Nephron (organoid): Measurements from ENCODE around the gene PLA2G1B.
A peak's percentile ranks its signal among the peaks of the same experiment; 100 is the strongest.

ENCODE experiments used
- H3K27ac Mint-ChIP-seq, 3 experiments: 2 replicates each; pipeline ENCODE4 v1.8.0; 2020; ENCODE audit warnings: mixed read lengths in 3 of 3, mild to moderate bottlenecking in 2 of 3, moderate library complexity in 1 of 3
- H3K27me3 Mint-ChIP-seq: 2 replicates; pipeline ENCODE4 v1.8.0; 2021; ENCODE audit warnings: low read depth, mild to moderate bottlenecking, moderate library complexity, mixed read lengths
- H3K36me3 Mint-ChIP-seq: 2 replicates; pipeline ENCODE4 v1.8.0; 2020; ENCODE audit warnings: low read depth, mixed read lengths
- H3K4me1 Mint-ChIP-seq: 2 replicates; pipeline ENCODE4 v1.8.0; 2020; ENCODE audit warnings: mixed read lengths
- H3K4me3 Mint-ChIP-seq, 3 experiments: 2 replicates each; pipeline ENCODE4 v1.8.0; 2020; ENCODE audit warnings: mild to moderate bottlenecking in 3 of 3, mixed read lengths in 3 of 3, moderate library complexity in 2 of 3
- H3K9me3 Mint-ChIP-seq: 2 replicates; pipeline ENCODE4 v1.8.0; 2020; ENCODE audit warnings: mixed read lengths
- TF ChIP-seq, protein P1 (sequence below), 3 experiments: fragments of 200-600 bp; sonication (generic); IDR thresholded peaks; one replicate each; pipeline ENCODE4 v1.5.0; 2021; ENCODE audit warnings: antibody characterized with exemption in 3 of 3; ENCODE audit not compliant: unreplicated experiment in 3 of 3

Gene PLA2G1B

GRCh38 chr12:120357104-120357503 lies 29.5 kb upstream of the PLA2G1B start:
- Mint-ChIP-seq H3K36me3 (peaks cover 56% of the 10 kb centered on the region), H3K27me3 (no peaks in the 10 kb centered on the region), H3K4me1 (peaks cover 19% of the 10 kb centered on the region), H3K9me3 (no peaks in the 10 kb centered on the region), H3K27ac (peak overlapping the region in 1 of 3 experiments; percentile 8), H3K4me3 (no peak overlapping the region)
- TF ChIP-seq, protein P1, sequence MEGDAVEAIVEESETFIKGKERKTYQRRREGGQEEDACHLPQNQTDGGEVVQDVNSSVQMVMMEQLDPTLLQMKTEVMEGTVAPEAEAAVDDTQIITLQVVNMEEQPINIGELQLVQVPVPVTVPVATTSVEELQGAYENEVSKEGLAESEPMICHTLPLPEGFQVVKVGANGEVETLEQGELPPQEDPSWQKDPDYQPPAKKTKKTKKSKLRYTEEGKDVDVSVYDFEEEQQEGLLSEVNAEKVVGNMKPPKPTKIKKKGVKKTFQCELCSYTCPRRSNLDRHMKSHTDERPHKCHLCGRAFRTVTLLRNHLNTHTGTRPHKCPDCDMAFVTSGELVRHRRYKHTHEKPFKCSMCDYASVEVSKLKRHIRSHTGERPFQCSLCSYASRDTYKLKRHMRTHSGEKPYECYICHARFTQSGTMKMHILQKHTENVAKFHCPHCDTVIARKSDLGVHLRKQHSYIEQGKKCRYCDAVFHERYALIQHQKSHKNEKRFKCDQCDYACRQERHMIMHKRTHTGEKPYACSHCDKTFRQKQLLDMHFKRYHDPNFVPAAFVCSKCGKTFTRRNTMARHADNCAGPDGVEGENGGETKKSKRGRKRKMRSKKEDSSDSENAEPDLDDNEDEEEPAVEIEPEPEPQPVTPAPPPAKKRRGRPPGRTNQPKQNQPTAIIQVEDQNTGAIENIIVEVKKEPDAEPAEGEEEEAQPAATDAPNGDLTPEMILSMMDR (IDR thresholded peaks at IDR 0.05; ENCODE audit: unreplicated experiment in 3 of 3): no peak

DNA sequence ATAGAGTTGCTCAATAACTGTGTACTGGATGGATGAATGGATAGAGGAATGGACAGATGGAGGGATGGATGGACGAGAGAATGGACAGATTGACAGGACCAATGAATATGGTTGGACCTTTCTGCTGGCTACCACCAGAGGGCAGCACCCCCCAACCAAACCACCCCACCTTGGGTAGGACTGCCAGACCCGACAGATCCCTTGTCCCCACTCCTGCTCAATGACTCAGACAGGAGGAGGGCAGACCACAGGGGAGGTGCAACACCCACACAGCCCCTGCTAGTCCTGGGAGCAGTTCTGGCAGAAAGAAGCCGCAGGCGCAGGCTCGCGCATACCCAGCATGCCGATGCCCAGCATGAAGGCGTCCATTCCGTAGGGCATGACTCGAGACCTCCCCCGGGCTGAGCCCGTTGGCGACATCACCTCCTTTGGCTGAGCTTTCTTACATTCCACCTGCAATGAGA lies 29.0 kb upstream of the PLA2G1B start:
- TF ChIP-seq, protein P1 (IDR thresholded peaks at IDR 0.05; ENCODE audit: unreplicated experiment in 3 of 3): peak; percentile 80 to 86 (median 85)
- Mint-ChIP-seq H3K27me3 (no peaks in the 10 kb centered on the region), H3K27ac (peak overlapping the region in 2 of 3 experiments; percentile 8 to 16), H3K36me3 (peaks cover 57% of the 10 kb centered on the region), H3K4me1 (peaks cover 15% of the 10 kb centered on the region), H3K9me3 (no peaks in the 10 kb centered on the region), H3K4me3 (no peak overlapping the region)

DNA sequence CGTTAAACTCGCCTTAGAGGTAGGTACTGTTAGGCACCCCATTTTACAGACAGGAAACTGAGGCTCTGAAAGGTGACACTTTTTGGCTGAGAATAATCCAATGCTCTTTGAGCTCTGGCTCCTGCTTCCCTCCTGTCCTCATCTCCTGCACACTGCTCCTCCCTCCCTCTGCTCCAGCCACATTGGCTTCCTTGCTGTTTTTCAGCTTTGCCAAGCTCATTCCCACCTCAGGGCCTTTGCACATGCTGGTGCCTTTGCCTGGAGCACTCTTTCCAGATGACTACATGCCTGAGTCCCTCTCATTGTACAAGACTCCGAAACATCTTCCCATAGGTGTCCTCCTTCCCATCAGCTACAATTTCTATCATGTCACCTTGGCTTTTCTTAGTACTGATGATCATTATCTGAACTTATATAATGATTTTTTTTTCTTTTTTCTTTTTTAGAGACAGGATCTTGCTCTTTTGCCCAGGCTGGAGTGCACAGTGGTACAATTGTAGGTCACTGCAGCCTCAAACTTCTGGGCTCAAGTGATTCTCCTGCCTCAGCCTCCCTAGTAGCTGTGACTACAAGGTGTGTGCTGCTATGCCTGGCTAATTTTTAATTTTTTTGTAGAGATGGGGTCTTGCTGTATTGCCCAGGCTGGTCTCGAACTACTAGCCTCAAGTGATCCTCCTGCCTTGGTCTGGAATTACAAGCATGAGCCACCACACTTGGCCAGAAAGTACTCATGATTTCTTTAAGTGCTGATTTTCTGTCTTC lies 26.2 kb upstream of the PLA2G1B start:
- Mint-ChIP-seq H3K27ac (no peak overlapping the region), H3K36me3 (peaks cover 62% of the 10 kb centered on the region), H3K4me3 (no peak overlapping the region), H3K9me3 (no peaks in the 10 kb centered on the region), H3K4me1 (peaks cover 5% of the 10 kb centered on the region), H3K27me3 (no peaks in the 10 kb centered on the region)
- TF ChIP-seq, protein P1 (IDR thresholded peaks at IDR 0.05; ENCODE audit: unreplicated experiment in 3 of 3): no peak

DNA sequence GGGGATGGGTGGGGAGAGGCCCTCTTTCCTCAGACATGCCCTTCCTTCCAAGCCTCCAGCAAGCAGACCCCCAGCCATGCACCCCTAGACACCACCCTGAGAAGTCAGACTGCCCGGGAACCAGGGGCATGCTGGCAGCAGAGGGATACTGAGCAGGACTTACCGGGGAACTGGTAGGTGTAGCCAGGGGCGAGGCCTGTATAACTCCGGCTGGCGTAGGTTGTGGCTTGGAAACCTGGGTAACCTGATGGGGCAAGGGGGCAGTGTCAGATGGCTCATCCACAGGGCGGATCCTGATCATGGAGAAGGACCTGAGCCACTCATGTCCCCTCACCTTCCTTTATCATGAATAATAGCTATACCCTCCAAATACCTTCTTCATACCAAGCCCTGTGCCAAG lies 25.6 kb upstream of the PLA2G1B start:
- Mint-ChIP-seq H3K36me3 (peaks cover 59% of the 10 kb centered on the region), H3K9me3 (no peaks in the 10 kb centered on the region), H3K4me1 (peaks cover 3% of the 10 kb centered on the region), H3K27me3 (no peaks in the 10 kb centered on the region), H3K4me3 (no peak overlapping the region), H3K27ac (no peak overlapping the region)
- TF ChIP-seq, protein P1 (IDR thresholded peaks at IDR 0.05; ENCODE audit: unreplicated experiment in 3 of 3): no peak

DNA sequence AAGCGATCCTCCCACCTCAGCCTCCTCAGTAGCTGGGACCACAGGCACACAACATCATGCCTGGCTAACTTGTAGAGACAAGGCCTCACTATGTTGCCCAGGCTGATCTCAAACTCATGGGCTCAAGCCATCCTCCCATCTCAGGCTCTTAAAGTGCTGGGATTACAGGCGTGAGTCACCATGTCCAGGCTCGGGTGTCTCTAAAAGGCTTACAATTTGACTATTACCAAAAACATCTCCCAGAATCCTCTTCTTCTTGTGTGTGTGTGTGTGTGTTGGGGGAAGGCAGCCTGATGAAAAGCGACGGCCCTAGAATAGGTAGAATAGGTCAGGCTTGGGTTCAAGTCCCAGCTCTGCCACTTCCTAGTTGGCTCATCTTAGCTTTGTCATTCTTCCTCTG lies 24.5 kb upstream of the PLA2G1B start:
- Mint-ChIP-seq H3K27ac (no peak overlapping the region), H3K36me3 (peaks cover 52% of the 10 kb centered on the region), H3K4me1 (no peaks in the 10 kb centered on the region), H3K9me3 (no peaks in the 10 kb centered on the region), H3K27me3 (no peaks in the 10 kb centered on the region), H3K4me3 (no peak overlapping the region)
- TF ChIP-seq, protein P1 (IDR thresholded peaks at IDR 0.05; ENCODE audit: unreplicated experiment in 3 of 3): no peak
